H9 (cell line): ENCODE data around the gene BEGAIN. TPM values are rescaled to one million over a fixed set of nuclear protein-coding genes. Genes with fewer than 3 reads are reported as not detected.

ENCODE experiments used
- DNase-seq: peaks from one replicate; pipeline ENCODE4 v3.0.0-alpha.2; 2017
- H2AFZ ChIP-seq: one replicate; pipeline ENCODE4 v1.6.1; 2013; ENCODE audit warnings: mild to moderate bottlenecking, low read length, control low read depth, moderate library complexity
- H2AK5ac ChIP-seq: 2 replicates; pipeline ENCODE4 v1.6.1; 2013; ENCODE audit warnings: low read length, control low read depth, mixed read lengths; ENCODE audit not compliant: insufficient read length
- H2BK120ac ChIP-seq: one replicate; pipeline ENCODE4 v1.6.1; 2013; ENCODE audit warnings: low read depth, mild to moderate bottlenecking, low read length, control low read depth, inconsistent platforms; ENCODE audit not compliant: poor library complexity, severe bottlenecking
- H2BK12ac ChIP-seq: 2 replicates; pipeline ENCODE4 v1.6.1; 2013; ENCODE audit warnings: low read length, control low read depth, mixed read lengths, low read depth; ENCODE audit not compliant: insufficient read length
- H2BK15ac ChIP-seq: 2 replicates; pipeline ENCODE4 v1.6.1; 2013; ENCODE audit warnings: low read depth, low read length, control low read depth
- H2BK20ac ChIP-seq: one replicate; pipeline ENCODE4 v1.6.1; 2013; ENCODE audit warnings: low read depth, mild to moderate bottlenecking, low read length, control low read depth, inconsistent platforms; ENCODE audit not compliant: poor library complexity, severe bottlenecking
- H2BK5ac ChIP-seq: 2 replicates; pipeline ENCODE4 v1.6.1; 2013; ENCODE audit warnings: low read length, control low read depth, mixed read lengths; ENCODE audit not compliant: insufficient read length
- H3K14ac ChIP-seq: 2 replicates; pipeline ENCODE4 v1.6.1; 2013; ENCODE audit warnings: low read length, control low read depth; ENCODE audit not compliant: insufficient read depth
- H3K18ac ChIP-seq: 2 replicates; pipeline ENCODE4 v1.6.1; 2013; ENCODE audit warnings: low read depth, mild to moderate bottlenecking, mixed read lengths, low read length, control low read depth; ENCODE audit not compliant: insufficient read length
- H3K23ac ChIP-seq: 2 replicates; pipeline ENCODE4 v1.6.1; 2013; ENCODE audit warnings: low read length, control low read depth, mixed read lengths, low read depth; ENCODE audit not compliant: insufficient read length
- H3K23me2 ChIP-seq: 2 replicates; pipeline ENCODE4 v1.6.1; 2013; ENCODE audit warnings: low read depth, mild to moderate bottlenecking, mixed read lengths, low read length, control low read depth; ENCODE audit not compliant: insufficient read length, poor library complexity, severe bottlenecking
- H3K27ac ChIP-seq: 2 replicates; pipeline ENCODE4 v1.5.1; 2013; ENCODE audit warnings: low read length, control low read depth, mixed read lengths, low read depth; ENCODE audit not compliant: insufficient read length
- H3K27me3 ChIP-seq: 2 replicates; pipeline ENCODE4 v1.6.1; 2013; ENCODE audit warnings: low read length, control low read depth, inconsistent platforms; ENCODE audit not compliant: insufficient read depth
- H3K4ac ChIP-seq: 2 replicates; pipeline ENCODE4 v1.6.1; 2013; ENCODE audit warnings: low read depth, mild to moderate bottlenecking, control low read depth, inconsistent platforms, low read length, moderate library complexity
- H3K4me1 ChIP-seq: 2 replicates; pipeline ENCODE4 v1.6.1; 2013; ENCODE audit warnings: low read length, control low read depth, inconsistent platforms; ENCODE audit not compliant: insufficient read depth
- H3K4me2 ChIP-seq: 2 replicates; pipeline ENCODE4 v1.6.1; 2013; ENCODE audit warnings: low read length, control low read depth, mixed read lengths; ENCODE audit not compliant: insufficient read length, insufficient read depth
- H3K56ac ChIP-seq: 2 replicates; pipeline ENCODE4 v1.6.1; 2013; ENCODE audit warnings: low read depth, mild to moderate bottlenecking, mixed read lengths, low read length, control low read depth; ENCODE audit not compliant: insufficient read length
- H3K79me1 ChIP-seq: 2 replicates; pipeline ENCODE4 v1.6.1; 2013; ENCODE audit warnings: low read depth, mild to moderate bottlenecking, moderate library complexity, low read length, control low read depth, inconsistent platforms; ENCODE audit not compliant: insufficient read depth, poor library complexity, severe bottlenecking
- H3K79me2 ChIP-seq: 2 replicates; pipeline ENCODE4 v1.6.1; 2013; ENCODE audit warnings: low read length, control low read depth, inconsistent platforms; ENCODE audit not compliant: insufficient read depth
- H3K9ac ChIP-seq: 2 replicates; pipeline ENCODE4 v1.6.1; 2013; ENCODE audit warnings: low read length, control low read depth, mixed read lengths; ENCODE audit not compliant: insufficient read length; ENCODE audit errors: extremely low read depth
- H3K9me3 ChIP-seq: one replicate; pipeline ENCODE4 v1.6.1; 2013; ENCODE audit warnings: low read depth, low read length, inconsistent platforms; ENCODE audit not compliant: control insufficient read depth
- H3T11ph ChIP-seq: one replicate; pipeline ENCODE4 v1.6.1; 2013; ENCODE audit warnings: mild to moderate bottlenecking, low read length, control low read depth, inconsistent platforms
- H4K20me1 ChIP-seq: one replicate; pipeline ENCODE4 v1.6.1; 2013; ENCODE audit not compliant: control insufficient read depth, insufficient read length, insufficient read depth
- H4K5ac ChIP-seq: 2 replicates; pipeline ENCODE4 v1.6.1; 2013; ENCODE audit warnings: low read depth, mild to moderate bottlenecking, mixed read lengths, low read length, control low read depth; ENCODE audit not compliant: insufficient read length
- H4K8ac ChIP-seq: replicated peaks from 2 replicates; pipeline ENCODE4 v1.6.1; 2013; ENCODE audit warnings: low read length, control low read depth, mixed read lengths, low read depth; ENCODE audit not compliant: insufficient read length
- H4K91ac ChIP-seq: 2 replicates; pipeline ENCODE4 v1.6.1; 2013; ENCODE audit warnings: low read depth, mild to moderate bottlenecking, moderate library complexity, mixed read lengths, low read length, control low read depth; ENCODE audit not compliant: insufficient read length
- H3K27ac Mint-ChIP-seq, 3 experiments: 2 replicates in 2 of 3; 3 replicates in 1 of 3; pipeline ENCODE4 v1.8.0; 2020 to 2021; ENCODE audit warnings: mixed read lengths in 3 of 3, mild to moderate bottlenecking in 1 of 3, moderate library complexity in 1 of 3
- H3K27me3 Mint-ChIP-seq: 2 replicates; pipeline ENCODE4 v1.8.0; 2021; ENCODE audit warnings: low read depth, mild to moderate bottlenecking, moderate library complexity, mixed read lengths
- H3K36me3 Mint-ChIP-seq, 3 experiments: 2 replicates in 2 of 3; 3 replicates in 1 of 3; pipeline ENCODE4 v1.8.0; 2020 to 2021; ENCODE audit warnings: low read depth in 3 of 3, mixed read lengths in 3 of 3; ENCODE audit not compliant: insufficient read depth in 1 of 3
- H3K4me1 Mint-ChIP-seq, 2 experiments: 2 replicates each; pipeline ENCODE4 v1.8.0; 2020; ENCODE audit warnings: mixed read lengths in 2 of 2
- H3K4me3 Mint-ChIP-seq, 2 experiments: 2 replicates in 1 of 2; 3 replicates in 1 of 2; pipeline ENCODE4 v1.8.0; 2020 to 2021; ENCODE audit warnings: mild to moderate bottlenecking in 2 of 2, mixed read lengths in 2 of 2, moderate library complexity in 1 of 2
- H3K9me3 Mint-ChIP-seq, 2 experiments: 2 replicates in 1 of 2; 3 replicates in 1 of 2; pipeline ENCODE4 v1.8.0; 2020; ENCODE audit warnings: mild to moderate bottlenecking in 2 of 2, mixed read lengths in 2 of 2, moderate library complexity in 1 of 2
- CTCF ChIP-seq: fragments of 200-600 bp; sonication (generic); conservative IDR thresholded peaks from 3 replicates; pipeline ENCODE4 v1.8.0; 2021; ENCODE audit warnings: antibody characterized with exemption, mild to moderate bottlenecking
- WGBS: extraction: QIAGEN DNeasy Blood & Tissue Kit; methylation state at CpG from one replicate; pipeline ENCODE4 v1.1.7; 2013; ENCODE audit warnings: missing lambda C conversion rate, low lambda C conversion rate, mixed read lengths; ENCODE audit not compliant: insufficient read length; ENCODE audit errors: extremely low coverage; 5-methylcytosine and 5-hydroxymethylcytosine counted together
- total RNA-seq: library from RNA; stranded (reverse); gene quantifications from 2 replicates; pipeline ENCODE4 v1.2.1, GENCODE V29; 2021

Gene BEGAIN
- total RNA-seq, 1 experiment from 2014 or later, result 2.6 TPM

- Mint-ChIP-seq H3K36me3 (no peaks in the 10 kb centered on the region), H3K9me3 (no peaks in the 10 kb centered on the region), H3K4me1 (peaks cover 14 to 30% of the 10 kb centered on the region in 2 experiments), H3K4me3 (peak overlapping the region; percentile 36 to 68), H3K27ac (peak overlapping the region in 1 of 3 experiments; percentile 39; a peak in 1 of 7 replicates), H3K27me3 (peaks cover 40% of the 10 kb centered on the region)
- Histone ChIP-seq H4K20me1 (peaks cover 3% of the 10 kb centered on the region), H2BK120ac (no peak overlapping the region), H3K23ac (no peak overlapping the region), H3K23me2 (peaks cover 2% of the 10 kb centered on the region), H2AFZ (no peak overlapping the region), H2BK15ac (no peak overlapping the region), H2AK5ac (no peak overlapping the region), H3T11ph (no peak overlapping the region), H2BK5ac (no peak overlapping the region), H3K56ac (no peak overlapping the region), H3K4me1 (no peaks in the 10 kb centered on the region; the same call in 1 of the 2 replicates), H4K8ac (no peak overlapping the region), H3K18ac (no peak overlapping the region), H3K9ac (no peak overlapping the region), H4K91ac (no peak overlapping the region), H3K4me2 (peak overlapping the region; percentile 29), H2BK12ac (no peak overlapping the region), H3K27me3 (peaks cover 10% of the 10 kb centered on the region; the same call in 1 of the 2 replicates), H3K79me1 (no peaks in the 10 kb centered on the region), H3K14ac (no peak overlapping the region), H4K5ac (no peak overlapping the region), H3K4ac (no peak overlapping the region), H3K27ac (no peak overlapping the region), H2BK20ac (no peak overlapping the region), H3K79me2 (no peaks in the 10 kb centered on the region), H3K9me3 (no peaks in the 10 kb centered on the region)
- WGBS, result no CpG with 5 or more reads among the region's 18 CpGs
- no peak for TF ChIP-seq CTCF
- DNase-seq, result peak; percentile 71
Observed at GRCh38 chr14:100573002-100573756, 14.0 kb downstream of the BEGAIN start.
